ENCODE measurements around the gene DNAJA1.

DNA sequence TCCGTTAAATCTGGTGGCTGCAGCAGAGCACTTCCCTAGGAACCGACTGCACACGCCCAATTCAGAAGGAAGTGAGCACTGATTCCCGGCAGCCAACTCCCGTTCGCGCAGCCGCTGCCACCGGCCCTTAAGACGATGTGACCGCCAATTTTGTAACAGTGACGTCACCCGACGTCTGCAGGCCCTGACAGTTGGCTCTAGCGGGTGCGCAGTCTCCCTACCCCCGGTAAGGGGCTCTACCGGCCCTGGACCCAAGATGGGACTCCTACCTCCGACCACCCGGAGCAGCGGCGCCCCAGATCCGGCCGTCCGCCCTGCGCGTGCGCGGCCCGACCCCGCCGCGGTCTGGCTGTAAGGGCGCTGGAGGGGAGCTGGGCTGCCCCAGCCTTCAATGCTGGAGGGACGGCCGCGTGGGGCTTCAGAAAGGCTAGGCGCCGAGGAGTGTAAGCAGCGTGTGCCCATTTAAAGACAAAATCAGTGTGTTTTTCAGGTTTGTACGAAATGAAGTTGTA lies 19.1 kb downstream of the DNAJA1 start:
- TF ChIP-seq, protein P1, sequence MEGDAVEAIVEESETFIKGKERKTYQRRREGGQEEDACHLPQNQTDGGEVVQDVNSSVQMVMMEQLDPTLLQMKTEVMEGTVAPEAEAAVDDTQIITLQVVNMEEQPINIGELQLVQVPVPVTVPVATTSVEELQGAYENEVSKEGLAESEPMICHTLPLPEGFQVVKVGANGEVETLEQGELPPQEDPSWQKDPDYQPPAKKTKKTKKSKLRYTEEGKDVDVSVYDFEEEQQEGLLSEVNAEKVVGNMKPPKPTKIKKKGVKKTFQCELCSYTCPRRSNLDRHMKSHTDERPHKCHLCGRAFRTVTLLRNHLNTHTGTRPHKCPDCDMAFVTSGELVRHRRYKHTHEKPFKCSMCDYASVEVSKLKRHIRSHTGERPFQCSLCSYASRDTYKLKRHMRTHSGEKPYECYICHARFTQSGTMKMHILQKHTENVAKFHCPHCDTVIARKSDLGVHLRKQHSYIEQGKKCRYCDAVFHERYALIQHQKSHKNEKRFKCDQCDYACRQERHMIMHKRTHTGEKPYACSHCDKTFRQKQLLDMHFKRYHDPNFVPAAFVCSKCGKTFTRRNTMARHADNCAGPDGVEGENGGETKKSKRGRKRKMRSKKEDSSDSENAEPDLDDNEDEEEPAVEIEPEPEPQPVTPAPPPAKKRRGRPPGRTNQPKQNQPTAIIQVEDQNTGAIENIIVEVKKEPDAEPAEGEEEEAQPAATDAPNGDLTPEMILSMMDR (IDR thresholded peaks at IDR 0.05) = peak in 1 of 6 experiments; percentile 8
- peak; percentile 51 to 53 for TF ChIP-seq POLR2A (IDR thresholded peaks at IDR 0.05)
